HEK293 (cell line): Measurements from ENCODE around the gene MYH14.

Source experiments
- EGR2 ChIP-seq: fragments of 450-650 bp; formaldehyde crosslinking; IDR thresholded peaks from 2 replicates; pipeline ENCODE4 v1.5.1; 2016; ENCODE audit warnings: low read depth, missing biosample characterization, missing genetic modification characterization
- HOXA7 ChIP-seq: sonication (generic); formaldehyde crosslinking; IDR thresholded peaks from 2 replicates; pipeline ENCODE4 v1.8.1; 2022; ENCODE audit warnings: missing genetic modification reagents, borderline replicate concordance
- HOXC10 ChIP-seq: sonication (generic); formaldehyde crosslinking; IDR thresholded peaks from 2 replicates; pipeline ENCODE4 v1.8.1; 2023; ENCODE audit warnings: mild to moderate bottlenecking, missing genetic modification reagents
- KLF7 ChIP-seq: fragments of 450-650 bp; formaldehyde crosslinking; IDR thresholded peaks from 2 replicates; pipeline ENCODE4 v1.5.1; 2016; ENCODE audit warnings: missing biosample characterization, missing genetic modification characterization, borderline replicate concordance
- KLF9 ChIP-seq: fragments of 450-650 bp; formaldehyde crosslinking; IDR thresholded peaks from 2 replicates; pipeline ENCODE4 v1.5.1; 2016; ENCODE audit warnings: missing biosample characterization, missing genetic modification characterization, low read depth
- OSR2 ChIP-seq: fragments of 450-650 bp; formaldehyde crosslinking; IDR thresholded peaks from 2 replicates; pipeline ENCODE4 v1.5.1; 2016; ENCODE audit warnings: missing biosample characterization, missing genetic modification characterization
- SALL2 ChIP-seq: fragments of 450-650 bp; formaldehyde crosslinking; IDR thresholded peaks from 2 replicates; pipeline ENCODE4 v1.5.0; 2017; ENCODE audit warnings: missing biosample characterization, mild to moderate bottlenecking, missing genetic modification characterization, borderline replicate concordance
- SCRT1 ChIP-seq: fragments of 450-650 bp; formaldehyde crosslinking; IDR thresholded peaks from 2 replicates; pipeline ENCODE4 v1.5.1; 2016; ENCODE audit warnings: missing biosample characterization, missing genetic modification characterization, borderline replicate concordance
- WT1 ChIP-seq: fragments of 450-650 bp; formaldehyde crosslinking; IDR thresholded peaks from 2 replicates; pipeline ENCODE4 v1.5.1; 2016; ENCODE audit warnings: missing biosample characterization, missing genetic modification characterization
- ZFP41 ChIP-seq: fragments of 450-650 bp; formaldehyde crosslinking; IDR thresholded peaks from 2 replicates; pipeline ENCODE4 v1.5.1; 2016; ENCODE audit warnings: missing biosample characterization, missing genetic modification characterization, borderline replicate concordance
- ZNF132 ChIP-seq: fragments of 450-650 bp; formaldehyde crosslinking; IDR thresholded peaks from 2 replicates; pipeline ENCODE4 v1.5.1; 2017; ENCODE audit warnings: missing biosample characterization, missing genetic modification characterization, borderline replicate concordance
- ZNF138 ChIP-seq: fragments of 450-650 bp; formaldehyde crosslinking; IDR thresholded peaks from 2 replicates; pipeline ENCODE4 v1.5.1; 2016; ENCODE audit warnings: missing biosample characterization, missing genetic modification characterization, borderline replicate concordance
- ZNF155 ChIP-seq: fragments of 450-650 bp; formaldehyde crosslinking; IDR thresholded peaks from 2 replicates; pipeline ENCODE4 v1.5.1; 2016; ENCODE audit warnings: missing biosample characterization, missing genetic modification characterization
- ZNF16 ChIP-seq: fragments of 450-650 bp; formaldehyde crosslinking; IDR thresholded peaks from 2 replicates; pipeline ENCODE4 v1.5.1; 2016; ENCODE audit warnings: low read depth, missing biosample characterization, missing genetic modification characterization
- ZNF175 ChIP-seq: fragments of 450-650 bp; formaldehyde crosslinking; IDR thresholded peaks from 2 replicates; pipeline ENCODE4 v1.5.1; 2016; ENCODE audit warnings: missing biosample characterization, missing genetic modification characterization
- ZNF19 ChIP-seq: fragments of 450-650 bp; formaldehyde crosslinking; IDR thresholded peaks from 2 replicates; pipeline ENCODE4; 2016; ENCODE audit warnings: missing biosample characterization, missing genetic modification characterization, low read depth
- ZNF366 ChIP-seq: fragments of 450-650 bp; formaldehyde crosslinking; conservative IDR thresholded peaks from 2 replicates; pipeline ENCODE4 v1.5.1; 2016; ENCODE audit warnings: missing biosample characterization, missing genetic modification characterization
- ZNF600 ChIP-seq: fragments of 450-650 bp; formaldehyde crosslinking; IDR thresholded peaks from 2 replicates; pipeline ENCODE4 v1.5.1; 2016; ENCODE audit warnings: missing biosample characterization, missing genetic modification characterization
- ZNF658 ChIP-seq: fragments of 450-650 bp; formaldehyde crosslinking; IDR thresholded peaks from 2 replicates; pipeline ENCODE4; 2016; ENCODE audit warnings: missing biosample characterization, missing genetic modification characterization
- ZNF670 ChIP-seq: fragments of 450-650 bp; formaldehyde crosslinking; IDR thresholded peaks from 2 replicates; pipeline ENCODE4 v1.5.1; 2016; ENCODE audit warnings: missing biosample characterization, missing genetic modification characterization, low read depth
- ZNF677 ChIP-seq: fragments of 450-650 bp; IDR thresholded peaks from 2 replicates; pipeline ENCODE4 v1.5.0; 2018; ENCODE audit warnings: missing biosample characterization, mild to moderate bottlenecking, missing genetic modification characterization, moderate library complexity
- ZNF76 ChIP-seq: fragments of 450-650 bp; formaldehyde crosslinking; IDR thresholded peaks from 2 replicates; pipeline ENCODE4; 2016; ENCODE audit warnings: low read depth, missing biosample characterization, missing genetic modification characterization, borderline replicate concordance
- ZNF837 ChIP-seq: fragments of 450-650 bp; formaldehyde crosslinking; IDR thresholded peaks from 2 replicates; pipeline ENCODE4 v1.5.1; 2016; ENCODE audit warnings: missing biosample characterization, missing genetic modification characterization
- TF ChIP-seq, protein P1 (sequence below): fragments of 450-650 bp; formaldehyde crosslinking; IDR thresholded peaks from 2 replicates; pipeline ENCODE4 v1.5.1; 2016; ENCODE audit warnings: missing biosample characterization, missing genetic modification characterization
- TF ChIP-seq, protein P2 (sequence below): fragments of 450-650 bp; formaldehyde crosslinking; IDR thresholded peaks from 2 replicates; pipeline ENCODE4 v1.5.1; 2016; ENCODE audit warnings: missing biosample characterization, missing genetic modification characterization
- TF ChIP-seq, protein P3 (sequence below): fragments of 450-650 bp; formaldehyde crosslinking; IDR thresholded peaks from 2 replicates; pipeline ENCODE4 v1.5.1; 2016; ENCODE audit warnings: missing biosample characterization, missing genetic modification characterization
- TF ChIP-seq, protein P4 (sequence below): fragments of 450-650 bp; formaldehyde crosslinking; IDR thresholded peaks from 2 replicates; pipeline ENCODE4 v1.5.1; 2016; ENCODE audit warnings: missing biosample characterization, missing genetic modification characterization
- TF ChIP-seq, protein P5 (sequence below): fragments of 450-650 bp; formaldehyde crosslinking; IDR thresholded peaks from 2 replicates; pipeline ENCODE4 v1.5.1; 2016; ENCODE audit warnings: missing biosample characterization, missing genetic modification characterization
- TF ChIP-seq, protein P6 (sequence below): fragments of 450-650 bp; formaldehyde crosslinking; IDR thresholded peaks from 2 replicates; pipeline ENCODE4 v1.5.1; 2017; ENCODE audit warnings: missing biosample characterization, mild to moderate bottlenecking, missing genetic modification characterization, moderate library complexity

The MYH14 gene

DNA sequence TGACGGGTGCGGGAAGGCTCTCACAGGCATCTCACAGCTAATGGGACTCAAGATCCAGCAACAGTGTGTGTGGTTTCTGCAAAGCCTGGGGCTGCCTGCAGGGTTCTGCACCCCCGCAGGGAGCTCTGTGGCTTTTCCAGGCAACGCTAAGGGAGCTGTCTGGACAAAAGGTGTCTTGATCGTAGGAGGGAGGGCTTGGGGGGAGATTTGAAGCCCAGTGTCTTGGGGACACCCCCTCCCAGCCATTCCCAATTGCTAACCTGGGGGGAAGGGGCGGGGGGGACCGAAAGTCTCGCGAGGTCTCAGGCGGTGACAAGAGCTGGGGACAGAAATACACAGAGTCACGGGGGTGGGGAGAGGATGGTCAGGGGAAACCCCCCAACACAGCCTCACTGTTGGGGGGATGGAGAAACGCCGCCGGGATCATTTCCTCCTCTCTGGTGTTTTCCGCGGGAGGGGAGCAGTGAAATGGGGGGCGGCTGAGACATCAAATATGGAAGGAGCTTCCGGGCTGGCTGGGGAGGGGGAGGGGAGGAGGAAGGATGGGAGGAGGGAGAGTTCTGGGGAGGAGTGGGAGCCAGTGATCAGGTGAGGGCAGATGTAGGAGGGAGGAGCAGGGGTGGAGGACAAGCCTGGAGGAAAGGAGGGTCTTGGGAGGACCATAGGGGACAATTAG, 112.5 kb downstream of the MYH14 start (continued):
- TF ChIP-seq, protein P1, sequence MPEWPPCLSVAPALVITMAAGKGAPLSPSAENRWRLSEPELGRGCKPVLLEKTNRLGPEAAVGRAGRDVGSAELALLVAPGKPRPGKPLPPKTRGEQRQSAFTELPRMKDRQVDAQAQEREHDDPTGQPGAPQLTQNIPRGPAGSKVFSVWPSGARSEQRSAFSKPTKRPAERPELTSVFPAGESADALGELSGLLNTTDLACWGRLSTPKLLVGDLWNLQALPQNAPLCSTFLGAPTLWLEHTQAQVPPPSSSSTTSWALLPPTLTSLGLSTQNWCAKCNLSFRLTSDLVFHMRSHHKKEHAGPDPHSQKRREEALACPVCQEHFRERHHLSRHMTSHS (tag by site-specific recombination), result no peak
- no peak for TF ChIP-seq ZNF670 (tag by site-specific recombination)
- TF ChIP-seq ZFP41 (tag by site-specific recombination), result no peak
- TF ChIP-seq ZNF155, result no peak
- no peak for TF ChIP-seq HOXA7
- TF ChIP-seq SCRT1 (tag by site-specific recombination), result peak; percentile 42; the same call in 1 of the 2 replicates
- peak; percentile 87 for TF ChIP-seq ZNF366 (tag by site-specific recombination)
- TF ChIP-seq SALL2 (tag by site-specific recombination), result 0 out of 2 replicates have a peak, but pooled peaks have one; percentile 15
- peak; percentile 58 for TF ChIP-seq KLF9
- no peak for TF ChIP-seq ZNF677 (tag by site-specific recombination)
- TF ChIP-seq ZNF19 (tag by site-specific recombination), result no peak
- no peak for TF ChIP-seq ZNF600 (tag by site-specific recombination)
- peak; percentile 71 for TF ChIP-seq EGR2
- TF ChIP-seq ZNF132 (tag by site-specific recombination), result no peak
- TF ChIP-seq, protein P2, sequence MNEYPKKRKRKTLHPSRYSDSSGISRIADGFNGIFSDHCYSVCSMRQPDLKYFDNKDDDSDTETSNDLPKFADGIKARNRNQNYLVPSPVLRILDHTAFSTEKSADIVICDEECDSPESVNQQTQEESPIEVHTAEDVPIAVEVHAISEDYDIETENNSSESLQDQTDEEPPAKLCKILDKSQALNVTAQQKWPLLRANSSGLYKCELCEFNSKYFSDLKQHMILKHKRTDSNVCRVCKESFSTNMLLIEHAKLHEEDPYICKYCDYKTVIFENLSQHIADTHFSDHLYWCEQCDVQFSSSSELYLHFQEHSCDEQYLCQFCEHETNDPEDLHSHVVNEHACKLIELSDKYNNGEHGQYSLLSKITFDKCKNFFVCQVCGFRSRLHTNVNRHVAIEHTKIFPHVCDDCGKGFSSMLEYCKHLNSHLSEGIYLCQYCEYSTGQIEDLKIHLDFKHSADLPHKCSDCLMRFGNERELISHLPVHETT (tag by site-specific recombination), result no peak
- TF ChIP-seq KLF7 (tag by site-specific recombination), result no peak
- no peak for TF ChIP-seq ZNF138 (tag by site-specific recombination)
- no peak for TF ChIP-seq OSR2 (tag by site-specific recombination)
- TF ChIP-seq ZNF16 (tag by site-specific recombination), result no peak
- no peak for TF ChIP-seq ZNF837 (tag by site-specific recombination)
- TF ChIP-seq, protein P3, sequence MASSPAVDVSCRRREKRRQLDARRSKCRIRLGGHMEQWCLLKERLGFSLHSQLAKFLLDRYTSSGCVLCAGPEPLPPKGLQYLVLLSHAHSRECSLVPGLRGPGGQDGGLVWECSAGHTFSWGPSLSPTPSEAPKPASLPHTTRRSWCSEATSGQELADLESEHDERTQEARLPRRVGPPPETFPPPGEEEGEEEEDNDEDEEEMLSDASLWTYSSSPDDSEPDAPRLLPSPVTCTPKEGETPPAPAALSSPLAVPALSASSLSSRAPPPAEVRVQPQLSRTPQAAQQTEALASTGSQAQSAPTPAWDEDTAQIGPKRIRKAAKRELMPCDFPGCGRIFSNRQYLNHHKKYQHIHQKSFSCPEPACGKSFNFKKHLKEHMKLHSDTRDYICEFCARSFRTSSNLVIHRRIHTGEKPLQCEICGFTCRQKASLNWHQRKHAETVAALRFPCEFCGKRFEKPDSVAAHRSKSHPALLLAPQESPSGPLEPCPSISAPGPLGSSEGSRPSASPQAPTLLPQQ (tag by site-specific recombination), result peak; percentile 67
- TF ChIP-seq, protein P4, sequence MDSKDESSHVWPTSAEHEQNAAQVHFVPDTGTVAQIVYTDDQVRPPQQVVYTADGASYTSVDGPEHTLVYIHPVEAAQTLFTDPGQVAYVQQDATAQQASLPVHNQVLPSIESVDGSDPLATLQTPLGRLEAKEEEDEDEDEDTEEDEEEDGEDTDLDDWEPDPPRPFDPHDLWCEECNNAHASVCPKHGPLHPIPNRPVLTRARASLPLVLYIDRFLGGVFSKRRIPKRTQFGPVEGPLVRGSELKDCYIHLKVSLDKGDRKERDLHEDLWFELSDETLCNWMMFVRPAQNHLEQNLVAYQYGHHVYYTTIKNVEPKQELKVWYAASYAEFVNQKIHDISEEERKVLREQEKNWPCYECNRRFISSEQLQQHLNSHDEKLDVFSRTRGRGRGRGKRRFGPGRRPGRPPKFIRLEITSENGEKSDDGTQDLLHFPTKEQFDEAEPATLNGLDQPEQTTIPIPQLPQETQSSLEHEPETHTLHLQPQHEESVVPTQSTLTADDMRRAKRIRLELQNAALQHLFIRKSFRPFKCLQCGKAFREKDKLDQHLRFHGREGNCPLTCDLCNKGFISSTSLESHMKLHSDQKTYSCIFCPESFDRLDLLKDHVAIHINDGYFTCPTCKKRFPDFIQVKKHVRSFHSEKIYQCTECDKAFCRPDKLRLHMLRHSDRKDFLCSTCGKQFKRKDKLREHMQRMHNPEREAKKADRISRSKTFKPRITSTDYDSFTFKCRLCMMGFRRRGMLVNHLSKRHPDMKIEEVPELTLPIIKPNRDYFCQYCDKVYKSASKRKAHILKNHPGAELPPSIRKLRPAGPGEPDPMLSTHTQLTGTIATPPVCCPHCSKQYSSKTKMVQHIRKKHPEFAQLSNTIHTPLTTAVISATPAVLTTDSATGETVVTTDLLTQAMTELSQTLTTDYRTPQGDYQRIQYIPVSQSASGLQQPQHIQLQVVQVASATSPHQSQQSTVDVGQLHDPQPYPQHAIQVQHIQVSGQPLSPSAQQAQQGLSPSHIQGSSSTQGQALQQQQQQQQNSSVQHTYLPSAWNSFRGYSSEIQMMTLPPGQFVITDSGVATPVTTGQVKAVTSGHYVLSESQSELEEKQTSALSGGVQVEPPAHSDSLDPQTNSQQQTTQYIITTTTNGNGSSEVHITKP, result peak; percentile 97
- TF ChIP-seq, protein P5, sequence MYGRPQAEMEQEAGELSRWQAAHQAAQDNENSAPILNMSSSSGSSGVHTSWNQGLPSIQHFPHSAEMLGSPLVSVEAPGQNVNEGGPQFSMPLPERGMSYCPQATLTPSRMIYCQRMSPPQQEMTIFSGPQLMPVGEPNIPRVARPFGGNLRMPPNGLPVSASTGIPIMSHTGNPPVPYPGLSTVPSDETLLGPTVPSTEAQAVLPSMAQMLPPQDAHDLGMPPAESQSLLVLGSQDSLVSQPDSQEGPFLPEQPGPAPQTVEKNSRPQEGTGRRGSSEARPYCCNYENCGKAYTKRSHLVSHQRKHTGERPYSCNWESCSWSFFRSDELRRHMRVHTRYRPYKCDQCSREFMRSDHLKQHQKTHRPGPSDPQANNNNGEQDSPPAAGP, result peak; percentile 95
- no peak for TF ChIP-seq ZNF175 (tag by site-specific recombination)
- TF ChIP-seq HOXC10 (CRISPR knock-in tag), result no peak
- TF ChIP-seq WT1 (tag by site-specific recombination), result peak; percentile 70
- no peak for TF ChIP-seq ZNF658 (tag by site-specific recombination)
- TF ChIP-seq, protein P6, sequence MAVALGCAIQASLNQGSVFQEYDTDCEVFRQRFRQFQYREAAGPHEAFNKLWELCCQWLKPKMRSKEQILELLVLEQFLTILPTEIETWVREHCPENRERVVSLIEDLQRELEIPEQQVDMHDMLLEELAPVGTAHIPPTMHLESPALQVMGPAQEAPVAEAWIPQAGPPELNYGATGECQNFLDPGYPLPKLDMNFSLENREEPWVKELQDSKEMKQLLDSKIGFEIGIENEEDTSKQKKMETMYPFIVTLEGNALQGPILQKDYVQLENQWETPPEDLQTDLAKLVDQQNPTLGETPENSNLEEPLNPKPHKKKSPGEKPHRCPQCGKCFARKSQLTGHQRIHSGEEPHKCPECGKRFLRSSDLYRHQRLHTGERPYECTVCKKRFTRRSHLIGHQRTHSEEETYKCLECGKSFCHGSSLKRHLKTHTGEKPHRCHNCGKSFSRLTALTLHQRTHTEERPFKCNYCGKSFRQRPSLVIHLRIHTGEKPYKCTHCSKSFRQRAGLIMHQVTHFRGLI (tag by site-specific recombination), result no peak
- TF ChIP-seq ZNF76 (tag by site-specific recombination), result peak; percentile 57; the same call in 1 of the 2 replicates
